Measurements from ENCODE around the gene CD58. TPM values are rescaled to one million over a fixed set of nuclear protein-coding genes. Genes with fewer than 3 reads are reported as not detected.

Gene CD58
- total RNA-seq, 1 experiment from 2014 or later = 8.2 TPM

DNA sequence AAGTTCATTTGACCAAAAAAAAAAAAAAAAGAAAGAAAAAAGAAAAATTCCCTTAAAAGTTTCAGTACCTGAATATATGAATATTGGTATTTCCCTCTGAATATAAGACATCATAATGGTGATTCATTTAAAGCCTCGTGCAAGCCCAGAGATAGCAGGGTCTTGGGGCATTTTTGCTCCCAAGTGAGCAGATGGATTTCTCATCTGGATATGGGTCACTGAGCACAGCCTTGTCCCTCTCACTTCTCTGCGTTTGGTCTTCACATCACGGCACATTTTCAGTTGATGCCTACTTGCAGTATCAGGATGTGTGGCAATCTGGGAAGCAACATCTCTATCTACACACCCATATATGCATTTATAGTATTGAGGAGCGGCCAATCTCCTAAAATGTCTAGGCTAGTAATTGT, 12.7 kb downstream of the CD58 start:
- no peaks in the 10 kb centered on the region for H3K27me3 ChIP-seq (replicated peaks; ENCODE audit: insufficient read depth, low read depth, low read length, poor library complexity)
- ChIA-PET POLR2A (ENCODE audit: low non-redundant PET) (no interaction called here), CTCF (interaction anchor here (0.7 kb wide), 1 partner anchor 538 kb away, joined by 10 read pairs; no protein-coding TSS in a partner anchor)
- no peak overlapping the region for H3K27ac ChIP-seq (ENCODE audit: low read depth, low read length, poor library complexity, severe bottlenecking)
- H3K4me3 ChIP-seq (ENCODE audit: low read depth, low read length, poor library complexity, severe bottlenecking) = no peak overlapping the region
- TF ChIP-seq EZH2 (IDR thresholded peaks at IDR 0.05; ENCODE audit: borderline replicate concordance, low read depth, low read length, poor library complexity, severe bottlenecking) = no peak
- TF ChIP-seq, protein P1, sequence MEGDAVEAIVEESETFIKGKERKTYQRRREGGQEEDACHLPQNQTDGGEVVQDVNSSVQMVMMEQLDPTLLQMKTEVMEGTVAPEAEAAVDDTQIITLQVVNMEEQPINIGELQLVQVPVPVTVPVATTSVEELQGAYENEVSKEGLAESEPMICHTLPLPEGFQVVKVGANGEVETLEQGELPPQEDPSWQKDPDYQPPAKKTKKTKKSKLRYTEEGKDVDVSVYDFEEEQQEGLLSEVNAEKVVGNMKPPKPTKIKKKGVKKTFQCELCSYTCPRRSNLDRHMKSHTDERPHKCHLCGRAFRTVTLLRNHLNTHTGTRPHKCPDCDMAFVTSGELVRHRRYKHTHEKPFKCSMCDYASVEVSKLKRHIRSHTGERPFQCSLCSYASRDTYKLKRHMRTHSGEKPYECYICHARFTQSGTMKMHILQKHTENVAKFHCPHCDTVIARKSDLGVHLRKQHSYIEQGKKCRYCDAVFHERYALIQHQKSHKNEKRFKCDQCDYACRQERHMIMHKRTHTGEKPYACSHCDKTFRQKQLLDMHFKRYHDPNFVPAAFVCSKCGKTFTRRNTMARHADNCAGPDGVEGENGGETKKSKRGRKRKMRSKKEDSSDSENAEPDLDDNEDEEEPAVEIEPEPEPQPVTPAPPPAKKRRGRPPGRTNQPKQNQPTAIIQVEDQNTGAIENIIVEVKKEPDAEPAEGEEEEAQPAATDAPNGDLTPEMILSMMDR (conservative IDR thresholded peaks at IDR 0.05; ENCODE audit: low read depth, low read length) = no peak
- intact Hi-C loops (cut with micrococcal nuclease; ENCODE audit: unreplicated experiment) = no loop called here
- peaks cover 5% of the 10 kb centered on the region for H3K4me1 ChIP-seq (ENCODE audit: insufficient read depth, low read length, poor library complexity, severe bottlenecking)
- BruUV-seq (replicated peaks) = no TSS peak
- H3K36me3 ChIP-seq (ENCODE audit: insufficient read depth, low read length, poor library complexity, severe bottlenecking) = no peaks in the 10 kb centered on the region
- no peaks in the 10 kb centered on the region for H3K9me3 ChIP-seq (ENCODE audit: low read depth, low read length, poor library complexity, severe bottlenecking)
- DNase-seq (ENCODE audit: low spot score) = no peak

DNA sequence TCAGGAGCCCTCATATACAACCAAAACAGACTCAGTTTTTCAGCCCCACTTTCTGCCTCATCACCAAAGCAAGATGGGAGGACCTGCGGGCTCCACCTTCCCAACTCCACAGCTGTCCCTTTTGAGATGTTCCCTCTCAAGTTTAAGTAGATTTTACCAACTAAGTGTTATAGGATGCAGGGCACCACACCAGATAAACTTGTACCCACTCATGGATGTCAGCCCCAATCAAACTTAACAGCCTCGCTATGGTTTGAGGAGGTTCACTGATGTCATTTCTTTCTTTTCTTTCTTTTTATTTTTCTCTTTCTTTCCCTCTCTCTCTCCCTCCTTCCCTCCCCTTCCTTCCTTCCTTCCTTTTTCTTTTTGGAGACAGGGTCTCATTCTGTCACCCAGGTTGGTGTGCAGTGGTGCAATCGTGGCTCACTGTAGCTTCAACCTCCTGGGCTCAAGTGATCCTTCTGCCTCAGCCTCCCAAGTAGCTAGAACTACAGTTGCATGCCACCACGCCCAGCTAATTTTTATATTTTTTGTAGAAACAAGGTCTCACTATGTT, 13.4 kb downstream of the CD58 start:
- H3K4me3 ChIP-seq (ENCODE audit: low read depth, low read length, poor library complexity, severe bottlenecking) = no peak overlapping the region
- no TSS peak for BruUV-seq (replicated peaks)
- DNase-seq (ENCODE audit: low spot score) = no peak
- no peaks in the 10 kb centered on the region for H3K27me3 ChIP-seq (replicated peaks; ENCODE audit: insufficient read depth, low read depth, low read length, poor library complexity)
- H3K36me3 ChIP-seq (ENCODE audit: insufficient read depth, low read length, poor library complexity, severe bottlenecking) = no peaks in the 10 kb centered on the region
- TF ChIP-seq, protein P1 (conservative IDR thresholded peaks at IDR 0.05; ENCODE audit: low read depth, low read length) = no peak
- no peak for TF ChIP-seq EZH2 (IDR thresholded peaks at IDR 0.05; ENCODE audit: borderline replicate concordance, low read depth, low read length, poor library complexity, severe bottlenecking)
- POLR2A ChIA-PET (ENCODE audit: low non-redundant PET) = no interaction called here
- no peaks in the 10 kb centered on the region for H3K9me3 ChIP-seq (ENCODE audit: low read depth, low read length, poor library complexity, severe bottlenecking)
- peaks cover 5% of the 10 kb centered on the region for H3K4me1 ChIP-seq (ENCODE audit: insufficient read depth, low read length, poor library complexity, severe bottlenecking)
- no peak overlapping the region for H3K27ac ChIP-seq (ENCODE audit: low read depth, low read length, poor library complexity, severe bottlenecking)
- CTCF ChIA-PET = interaction anchor here (0.7 kb wide), 1 partner anchor 539 kb away, joined by 10 read pairs; no protein-coding TSS in a partner anchor
- intact Hi-C loops (cut with micrococcal nuclease; ENCODE audit: unreplicated experiment) = no loop called here

DNA sequence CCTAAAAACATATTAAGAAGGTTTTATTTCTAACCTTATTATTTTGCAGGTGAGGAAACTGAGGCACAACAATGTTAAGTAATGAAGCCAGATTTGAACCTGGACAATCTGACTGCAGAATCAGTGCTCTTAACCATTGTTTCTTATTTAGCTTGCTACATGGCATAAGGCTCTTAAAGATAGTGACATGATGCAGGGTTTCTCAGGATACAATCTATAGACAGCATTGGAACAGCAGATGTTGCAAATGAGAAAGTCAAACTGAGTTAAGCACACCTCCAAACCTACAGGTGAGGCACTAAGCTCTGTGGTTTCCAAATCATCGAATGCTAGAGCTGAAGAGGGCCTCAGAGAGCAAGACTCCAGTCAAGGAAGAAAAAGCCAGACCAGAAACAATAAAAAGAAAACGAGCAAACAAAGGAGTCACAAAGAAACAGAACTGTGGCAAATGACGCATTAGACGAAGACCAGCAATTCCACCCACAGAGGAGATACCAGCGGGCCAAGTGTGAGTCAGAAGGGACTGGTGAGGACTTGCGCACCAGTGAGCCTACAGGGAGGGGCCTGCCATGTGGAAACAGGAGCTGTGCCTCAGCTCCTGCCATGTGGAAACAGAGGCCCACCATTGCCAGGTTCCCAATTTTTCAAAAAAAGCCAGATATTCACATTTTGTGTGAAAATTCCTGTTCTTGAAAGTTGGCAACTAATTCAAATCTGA, 14.4 kb downstream of the CD58 start:
- CTCF ChIA-PET = no interaction called here

More for the DNA sequence above, 14.4 kb downstream of the CD58 start:
- intact Hi-C loops (cut with micrococcal nuclease; ENCODE audit: unreplicated experiment) = no loop called here
- Histone ChIP-seq H3K4me3 (ENCODE audit: low read depth, low read length, poor library complexity, severe bottlenecking) (no peak overlapping the region), H3K27ac (ENCODE audit: low read depth, low read length, poor library complexity, severe bottlenecking) (no peak overlapping the region), H3K27me3 (replicated peaks; ENCODE audit: insufficient read depth, low read depth, low read length, poor library complexity) (no peaks in the 10 kb centered on the region), H3K4me1 (ENCODE audit: insufficient read depth, low read length, poor library complexity, severe bottlenecking) (peaks cover 5% of the 10 kb centered on the region), H3K36me3 (ENCODE audit: insufficient read depth, low read length, poor library complexity, severe bottlenecking) (no peaks in the 10 kb centered on the region), H3K9me3 (ENCODE audit: low read depth, low read length, poor library complexity, severe bottlenecking) (no peaks in the 10 kb centered on the region)
- peak; percentile 52 for DNase-seq (ENCODE audit: low spot score)
- POLR2A ChIA-PET (ENCODE audit: low non-redundant PET) = no interaction called here
- BruUV-seq (replicated peaks) = no TSS peak
- TF ChIP-seq, protein P1 (conservative IDR thresholded peaks at IDR 0.05; ENCODE audit: low read depth, low read length) = no peak
- no peak for TF ChIP-seq EZH2 (IDR thresholded peaks at IDR 0.05; ENCODE audit: borderline replicate concordance, low read depth, low read length, poor library complexity, severe bottlenecking)

Measured in A673 (cell line).